ENCODE measurements around the gene TTLL11.

The TTLL11 gene

DNA sequence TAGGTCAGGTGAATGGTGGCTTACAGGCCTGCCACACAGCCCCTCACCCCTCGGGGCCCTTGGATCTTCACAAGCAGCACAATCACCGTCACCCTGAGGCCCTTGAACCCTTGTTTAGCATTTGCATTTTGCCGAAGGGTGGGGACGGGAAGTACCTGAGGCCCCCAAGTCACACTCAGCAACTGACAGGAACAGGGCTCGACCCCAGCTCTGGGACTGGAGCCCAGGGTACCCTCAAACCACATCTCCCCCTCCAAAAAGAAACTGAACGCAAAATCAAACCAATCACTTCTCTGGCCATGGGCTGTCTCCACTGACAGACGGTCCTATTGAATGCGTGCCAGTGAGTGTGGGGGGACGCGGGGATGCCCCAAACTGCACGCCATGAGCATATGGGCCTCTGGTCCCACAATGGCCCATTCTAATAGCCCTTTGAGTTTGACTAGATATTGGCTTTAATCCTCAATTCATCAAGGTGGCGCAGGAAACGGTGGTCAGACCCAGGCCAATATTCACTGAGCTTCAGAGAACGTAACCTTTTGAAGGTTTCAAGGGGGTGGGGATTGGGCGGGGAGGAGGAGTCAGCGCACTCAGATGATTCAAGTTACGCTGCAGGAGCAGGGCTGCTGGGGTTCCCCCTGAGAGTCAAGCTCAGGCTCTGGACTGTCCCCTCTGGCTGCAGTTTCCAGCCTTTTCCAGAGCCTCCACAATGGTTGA lies 265.7 kb downstream of the TTLL11 start:
- Histone ChIP-seq H4K20me1 (ENCODE audit: control insufficient read depth, insufficient read depth, low read depth, low read length) (no peaks in the 10 kb centered on the region), H3K36me3 (ENCODE audit: control insufficient read depth, low read length) (no peaks in the 10 kb centered on the region), H3K27me3 (ENCODE audit: control insufficient read depth, low read length) (no peaks in the 10 kb centered on the region)

DNA sequence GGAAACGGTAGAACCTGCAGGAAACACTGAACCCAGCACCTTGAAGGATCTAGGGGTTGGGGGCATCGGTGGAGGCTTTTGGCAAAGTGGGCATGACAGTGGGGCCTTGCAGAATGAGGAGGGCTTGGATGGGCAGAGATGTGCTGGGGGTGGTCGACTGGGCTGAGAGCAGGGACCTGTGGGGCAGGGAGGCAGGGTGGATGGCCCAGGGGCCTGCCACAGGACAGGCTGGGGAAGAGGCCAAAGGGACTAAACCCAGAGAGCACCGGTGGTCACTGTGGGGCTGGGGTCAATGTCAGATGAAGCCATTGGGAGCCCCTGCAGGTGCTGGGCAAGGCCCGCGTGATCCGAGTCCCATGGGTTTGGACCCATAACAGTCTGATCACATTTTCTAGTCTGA lies 266.4 kb downstream of the TTLL11 start:
- Histone ChIP-seq H3K4me2 (ENCODE audit: low read length) (no peak overlapping the region), H3K36me3 (ENCODE audit: control insufficient read depth, low read length) (no peaks in the 10 kb centered on the region), H3K9me2 (replicated peaks; ENCODE audit: control insufficient read depth, low read length) (no peaks in the 10 kb centered on the region), H3K27ac (ENCODE audit: low read depth, low read length) (no peak overlapping the region), H3K27me3 (ENCODE audit: control insufficient read depth, low read length) (no peaks in the 10 kb centered on the region), H3F3A (ENCODE audit: control insufficient read depth, insufficient read depth) (no peaks in the 10 kb centered on the region), H3K4me3 (ENCODE audit: low read length) (no peak overlapping the region), H3K9me3 (ENCODE audit: control insufficient read depth, insufficient read depth, low read length) (no peaks in the 10 kb centered on the region), H3K79me2 (ENCODE audit: control insufficient read depth, low read length) (no peaks in the 10 kb centered on the region), H4K20me1 (ENCODE audit: control insufficient read depth, insufficient read depth, low read depth, low read length) (no peaks in the 10 kb centered on the region), H3K4me1 (ENCODE audit: control insufficient read depth, low read length) (peaks cover 7% of the 10 kb centered on the region)
- TF ChIP-seq, protein P1, sequence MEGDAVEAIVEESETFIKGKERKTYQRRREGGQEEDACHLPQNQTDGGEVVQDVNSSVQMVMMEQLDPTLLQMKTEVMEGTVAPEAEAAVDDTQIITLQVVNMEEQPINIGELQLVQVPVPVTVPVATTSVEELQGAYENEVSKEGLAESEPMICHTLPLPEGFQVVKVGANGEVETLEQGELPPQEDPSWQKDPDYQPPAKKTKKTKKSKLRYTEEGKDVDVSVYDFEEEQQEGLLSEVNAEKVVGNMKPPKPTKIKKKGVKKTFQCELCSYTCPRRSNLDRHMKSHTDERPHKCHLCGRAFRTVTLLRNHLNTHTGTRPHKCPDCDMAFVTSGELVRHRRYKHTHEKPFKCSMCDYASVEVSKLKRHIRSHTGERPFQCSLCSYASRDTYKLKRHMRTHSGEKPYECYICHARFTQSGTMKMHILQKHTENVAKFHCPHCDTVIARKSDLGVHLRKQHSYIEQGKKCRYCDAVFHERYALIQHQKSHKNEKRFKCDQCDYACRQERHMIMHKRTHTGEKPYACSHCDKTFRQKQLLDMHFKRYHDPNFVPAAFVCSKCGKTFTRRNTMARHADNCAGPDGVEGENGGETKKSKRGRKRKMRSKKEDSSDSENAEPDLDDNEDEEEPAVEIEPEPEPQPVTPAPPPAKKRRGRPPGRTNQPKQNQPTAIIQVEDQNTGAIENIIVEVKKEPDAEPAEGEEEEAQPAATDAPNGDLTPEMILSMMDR (IDR thresholded peaks at IDR 0.05; ENCODE audit: low read depth, low read length, poor library complexity, severe bottlenecking): no peak
- no peak for TF ChIP-seq EZH2phosphoT487 (IDR thresholded peaks at IDR 0.05; ENCODE audit: borderline replicate concordance, low read length)

More for the DNA sequence above, 265.7 kb downstream of the TTLL11 start:
- Histone ChIP-seq H3K9me3 (ENCODE audit: control insufficient read depth, insufficient read depth, low read length) (no peaks in the 10 kb centered on the region), H3K4me2 (ENCODE audit: low read length) (no peak overlapping the region), H3K79me2 (ENCODE audit: control insufficient read depth, low read length) (no peaks in the 10 kb centered on the region), H3K4me1 (ENCODE audit: control insufficient read depth, low read length) (peaks cover under 1% of the 10 kb centered on the region; the same call in 1 of the 2 replicates), H3F3A (ENCODE audit: control insufficient read depth, insufficient read depth) (no peaks in the 10 kb centered on the region), H3K9me2 (replicated peaks; ENCODE audit: control insufficient read depth, low read length) (no peaks in the 10 kb centered on the region), H3K27ac (ENCODE audit: low read depth, low read length) (no peak overlapping the region), H3K4me3 (ENCODE audit: low read length) (no peak overlapping the region)
- no peak for TF ChIP-seq EZH2phosphoT487 (IDR thresholded peaks at IDR 0.05; ENCODE audit: borderline replicate concordance, low read length)
- TF ChIP-seq, protein P1 (IDR thresholded peaks at IDR 0.05; ENCODE audit: low read depth, low read length, poor library complexity, severe bottlenecking): no peak

DNA sequence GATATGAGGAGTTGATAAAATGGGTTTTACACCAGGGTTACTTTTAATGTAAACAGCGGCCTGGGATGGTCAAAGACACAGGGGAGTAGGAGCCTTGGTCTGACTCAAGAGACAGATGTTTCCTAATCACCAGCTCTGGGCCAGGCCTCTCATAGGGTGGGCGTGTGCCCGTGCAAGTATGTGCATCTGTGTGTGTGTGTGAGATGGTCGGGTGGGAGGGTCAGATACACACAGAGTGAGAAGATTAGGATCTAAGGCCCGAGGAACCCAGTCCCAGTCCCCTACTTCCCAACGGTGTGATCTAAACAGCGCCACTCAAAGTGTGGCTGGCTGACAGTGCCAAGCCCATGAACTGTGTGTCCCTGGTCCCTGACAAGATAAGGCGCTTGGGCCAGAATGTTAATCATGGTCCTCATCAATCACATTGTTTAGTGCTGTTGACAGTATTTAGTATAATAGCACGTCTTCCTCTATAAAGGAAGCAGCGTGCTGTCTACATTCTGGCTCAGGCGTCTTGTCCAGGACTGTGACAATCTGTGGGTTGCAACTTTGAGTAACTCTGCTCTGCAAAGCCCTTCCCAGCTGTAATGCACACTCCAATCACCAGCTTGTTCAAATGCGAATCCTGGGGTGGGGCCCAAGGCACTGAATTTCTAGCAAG lies 267.9 kb downstream of the TTLL11 start:
- TF ChIP-seq EZH2phosphoT487 (IDR thresholded peaks at IDR 0.05; ENCODE audit: borderline replicate concordance, low read length): no peak
- TF ChIP-seq, protein P1 (IDR thresholded peaks at IDR 0.05; ENCODE audit: low read depth, low read length, poor library complexity, severe bottlenecking): peak; percentile 6
- Histone ChIP-seq H3K4me1 (ENCODE audit: control insufficient read depth, low read length) (peaks cover 9% of the 10 kb centered on the region), H3K79me2 (ENCODE audit: control insufficient read depth, low read length) (no peaks in the 10 kb centered on the region), H3K4me2 (ENCODE audit: low read length) (no peak overlapping the region), H4K20me1 (ENCODE audit: control insufficient read depth, insufficient read depth, low read depth, low read length) (no peaks in the 10 kb centered on the region), H3K27me3 (ENCODE audit: control insufficient read depth, low read length) (no peaks in the 10 kb centered on the region), H3F3A (ENCODE audit: control insufficient read depth, insufficient read depth) (no peaks in the 10 kb centered on the region), H3K4me3 (ENCODE audit: low read length) (no peak overlapping the region), H3K36me3 (ENCODE audit: control insufficient read depth, low read length) (no peaks in the 10 kb centered on the region), H3K9me3 (ENCODE audit: control insufficient read depth, insufficient read depth, low read length) (no peaks in the 10 kb centered on the region), H3K9me2 (replicated peaks; ENCODE audit: control insufficient read depth, low read length) (no peaks in the 10 kb centered on the region), H3K27ac (ENCODE audit: low read depth, low read length) (no peak overlapping the region)

All from DOHH2 (cell line).